HG03025 (cell line): Measurements from ENCODE around the gene ACTA2.

Experiments
- ATAC-seq: cut with Tn5 transposase; IDR thresholded peaks from one replicate; pipeline ENCODE4 v1.9.1; 2021; ENCODE audit warnings: mild to moderate bottlenecking, moderate library complexity; ENCODE audit not compliant: unreplicated experiment, low FRiP score

The ACTA2 gene

GRCh38 chr10:88952647-88953111, at the start of gene ACTA2:
Gene ACTA2 (minus strand): TSS chr10:88952773. CDS start chr10:88948930, 3,843 bp downstream.
- no peak for ATAC-seq

DNA sequence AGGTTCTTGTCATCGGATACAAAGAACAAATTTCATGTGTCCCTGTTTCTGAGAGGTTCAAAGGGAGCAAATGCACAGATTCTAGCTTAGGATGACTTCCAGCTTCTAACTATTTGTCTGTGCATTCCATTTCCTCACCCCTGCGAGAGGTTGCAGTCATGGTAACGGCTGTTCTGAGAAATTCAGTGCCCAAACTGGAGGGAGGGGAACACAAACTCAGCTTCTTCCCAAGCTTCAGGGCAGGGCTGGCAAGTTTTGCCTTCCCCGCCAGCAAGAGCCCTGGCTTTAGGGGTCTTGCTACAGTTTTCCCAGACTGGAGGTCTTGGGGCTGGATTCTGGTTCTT, 49.1 kb upstream of the ACTA2 start:
- no peak for ATAC-seq

GRCh38 chr10:89001024-89001728, 48.6 kb upstream of the ACTA2 start:
- no peak for ATAC-seq

- no peak for ATAC-seq
Observed at GRCh38 chr10:88999625-89000024, 47.1 kb upstream of the ACTA2 start.

DNA sequence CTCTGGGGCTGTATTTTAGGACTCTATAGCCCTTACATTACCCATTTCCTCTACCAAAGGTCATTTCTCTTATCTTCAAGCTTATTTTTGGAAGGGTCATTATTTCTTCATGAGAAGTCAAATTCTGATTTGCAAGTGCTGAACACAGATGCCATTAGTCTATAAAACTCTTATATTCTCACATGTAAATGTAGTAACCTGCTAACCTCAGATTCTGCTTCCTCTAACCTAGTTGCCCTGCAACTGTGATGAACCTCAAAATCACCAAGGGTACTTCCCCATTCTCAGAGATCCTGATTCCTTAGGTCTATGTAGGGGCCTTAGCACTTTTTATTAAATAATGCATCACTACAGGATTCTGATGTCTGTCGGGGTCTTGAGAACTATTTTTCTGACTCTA, 44.4 kb upstream of the ACTA2 start:
- no peak for ATAC-seq

GRCh38 chr10:88995156-88995876, 42.7 kb upstream of the ACTA2 start:
- ATAC-seq, result no peak

DNA sequence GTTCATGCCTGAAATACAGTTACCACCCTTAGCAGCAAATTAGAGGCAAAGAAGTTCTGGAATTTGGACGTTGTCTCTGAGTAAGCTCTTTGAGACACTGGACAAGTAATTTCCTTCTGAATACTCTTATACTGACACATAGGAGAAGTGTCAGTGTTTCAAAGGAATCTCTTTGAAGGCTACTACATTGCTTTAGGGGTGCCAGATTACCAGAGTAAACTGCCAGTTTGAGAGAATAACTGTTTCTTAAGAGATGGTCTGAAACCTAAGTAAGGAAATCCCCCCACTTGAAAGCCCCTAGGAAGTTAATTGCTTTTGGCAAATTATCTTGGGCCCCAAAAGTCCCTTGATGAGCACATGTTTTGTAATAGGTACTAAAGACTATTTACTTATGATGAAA, 41.4 kb upstream of the ACTA2 start:
- ATAC-seq, result no peak

DNA sequence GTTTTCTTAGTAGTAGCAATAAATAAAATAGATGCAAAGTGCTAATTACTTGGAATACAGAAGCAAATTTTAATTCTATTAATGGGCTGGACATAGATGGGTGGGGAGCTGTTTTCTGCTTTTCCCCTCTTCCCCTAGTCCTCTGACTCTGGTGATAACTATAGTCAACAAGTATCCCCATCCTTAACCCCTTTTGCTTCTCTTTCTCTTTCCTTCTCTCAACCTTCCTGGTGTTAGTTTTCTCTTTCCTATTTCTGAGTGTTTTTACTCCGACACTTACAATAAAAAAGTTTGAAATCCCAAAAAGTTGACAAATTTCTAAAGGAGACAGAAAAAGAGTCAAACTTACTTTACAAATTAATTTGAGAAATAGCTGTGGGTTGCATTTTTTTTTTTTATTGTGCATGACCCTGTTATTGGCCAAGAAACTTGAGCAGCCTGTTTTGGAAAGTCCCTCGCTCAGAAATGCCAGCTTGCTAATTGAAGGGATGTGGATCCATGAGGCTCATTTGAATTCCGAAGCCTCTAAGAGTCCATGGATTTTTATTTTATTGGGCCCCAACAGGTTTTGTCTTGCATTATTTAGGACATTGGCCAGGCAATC, 40.5 kb upstream of the ACTA2 start:
- ATAC-seq, result no peak

- peak; percentile 8 for ATAC-seq
Observed at GRCh38 chr10:88991899-88992320, 39.3 kb upstream of the ACTA2 start.

- peak; percentile 51 for ATAC-seq
Observed at GRCh38 chr10:88991161-88991898, 38.8 kb upstream of the ACTA2 start.

DNA sequence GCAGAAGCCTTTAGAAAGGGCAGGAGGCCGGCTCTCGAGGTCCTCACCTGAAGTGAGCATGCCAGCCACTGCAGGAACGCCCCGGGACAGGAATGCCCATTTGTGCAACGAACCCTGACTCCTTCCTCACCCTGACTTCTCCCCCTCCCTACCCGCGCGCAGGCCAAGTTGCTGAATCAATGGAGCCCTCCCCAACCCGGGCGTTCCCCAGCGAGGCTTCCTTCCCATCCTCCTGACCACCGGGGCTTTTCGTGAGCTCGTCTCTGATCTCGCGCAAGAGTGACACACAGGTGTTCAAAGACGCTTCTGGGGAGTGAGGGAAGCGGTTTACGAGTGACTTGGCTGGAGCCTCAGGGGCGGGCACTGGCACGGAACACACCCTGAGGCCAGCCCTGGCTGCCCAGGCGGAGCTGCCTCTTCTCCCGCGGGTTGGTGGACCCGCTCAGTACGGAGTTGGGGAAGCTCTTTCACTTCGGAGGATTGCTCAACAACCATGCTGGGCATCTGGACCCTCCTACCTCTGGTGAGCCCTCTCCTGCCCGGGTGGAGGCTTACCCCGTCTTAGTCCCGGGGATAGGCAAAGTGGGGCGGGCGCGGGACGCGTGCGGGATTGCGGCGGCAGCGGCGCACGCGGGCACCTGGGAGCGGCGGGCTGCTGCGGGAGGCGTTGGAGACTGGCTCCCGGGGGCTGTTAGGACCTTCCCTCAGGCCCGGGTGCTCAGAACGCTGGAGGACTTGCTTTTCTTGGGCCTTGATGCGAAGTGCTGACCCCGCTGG, 38.0 kb upstream of the ACTA2 start, which contains the start of gene FAS:
Gene FAS (plus strand): TSS at position 415 of the 777 bp plus-strand sequence. CDS start 79 bp downstream, at position 494.
- ATAC-seq, result peak; percentile 40

DNA sequence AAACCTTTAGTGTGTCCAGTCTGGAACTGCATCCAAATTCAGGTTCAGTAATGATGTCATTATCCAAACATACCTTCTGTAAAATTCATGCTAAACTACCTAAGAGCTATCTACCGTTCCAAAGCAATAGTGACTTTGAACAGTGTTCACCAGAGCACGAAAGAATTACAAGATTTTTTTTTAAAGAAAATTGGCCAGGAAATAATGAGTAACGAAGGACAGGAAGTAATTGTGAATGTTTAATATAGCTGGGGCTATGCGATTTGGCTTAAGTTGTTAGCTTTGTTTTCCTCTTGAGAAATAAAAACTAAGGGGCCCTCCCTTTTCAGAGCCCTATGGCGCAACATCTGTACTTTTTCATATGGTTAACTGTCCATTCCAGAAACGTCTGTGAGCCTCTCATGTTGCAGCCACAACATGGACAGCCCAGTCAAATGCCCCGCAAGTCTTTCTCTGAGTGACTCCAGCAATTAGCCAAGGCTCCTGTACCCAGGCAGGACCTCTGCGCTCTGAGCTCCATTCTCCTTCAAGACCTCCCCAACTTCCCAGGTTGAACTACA, 37.3 kb upstream of the ACTA2 start:
- no peak for ATAC-seq

GRCh38 chr10:88989423-88989822, 36.9 kb upstream of the ACTA2 start:
- no peak for ATAC-seq

DNA sequence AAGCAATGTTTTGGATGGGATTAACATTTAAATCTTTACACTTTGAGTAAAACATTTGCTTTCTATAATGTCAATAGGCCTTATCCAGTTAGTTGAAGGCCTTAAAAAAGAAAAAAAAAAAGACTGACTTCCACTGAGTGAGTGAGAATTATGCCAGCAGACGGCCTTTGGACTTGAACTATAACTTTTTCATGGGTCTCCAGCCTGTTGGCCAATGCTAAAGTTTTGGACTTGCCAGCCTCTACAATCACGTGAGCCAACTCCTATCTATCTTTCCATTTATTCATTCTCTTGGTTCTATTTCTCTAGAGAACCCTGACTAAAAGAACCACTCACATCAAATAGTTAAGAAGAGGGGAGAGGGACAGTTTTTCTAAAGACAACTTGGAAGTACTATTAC, 35.3 kb upstream of the ACTA2 start:
- no peak for ATAC-seq

DNA sequence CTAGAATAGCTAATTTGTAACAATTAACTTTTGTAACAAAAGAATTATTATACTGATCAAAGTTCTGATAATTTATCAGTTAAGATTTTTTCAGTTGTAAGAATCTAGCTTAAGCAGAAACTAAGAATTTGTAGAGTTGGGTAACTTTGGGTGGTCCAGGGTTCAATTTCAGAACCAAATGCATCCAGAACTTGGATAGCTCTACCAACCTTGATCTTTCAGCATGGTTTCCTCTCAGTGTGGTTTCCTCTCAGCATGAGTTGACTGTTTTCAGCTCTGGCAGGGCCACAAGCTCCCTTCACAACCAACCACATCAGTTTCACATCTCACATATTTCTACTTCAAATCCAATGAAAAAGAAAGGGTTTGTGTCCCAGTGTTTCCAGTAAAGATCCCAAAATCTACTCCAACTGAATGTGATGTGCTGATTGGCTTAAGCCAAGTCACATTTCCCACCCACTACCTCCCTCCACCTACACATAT, 34.7 kb upstream of the ACTA2 start:
- no peak for ATAC-seq

DNA sequence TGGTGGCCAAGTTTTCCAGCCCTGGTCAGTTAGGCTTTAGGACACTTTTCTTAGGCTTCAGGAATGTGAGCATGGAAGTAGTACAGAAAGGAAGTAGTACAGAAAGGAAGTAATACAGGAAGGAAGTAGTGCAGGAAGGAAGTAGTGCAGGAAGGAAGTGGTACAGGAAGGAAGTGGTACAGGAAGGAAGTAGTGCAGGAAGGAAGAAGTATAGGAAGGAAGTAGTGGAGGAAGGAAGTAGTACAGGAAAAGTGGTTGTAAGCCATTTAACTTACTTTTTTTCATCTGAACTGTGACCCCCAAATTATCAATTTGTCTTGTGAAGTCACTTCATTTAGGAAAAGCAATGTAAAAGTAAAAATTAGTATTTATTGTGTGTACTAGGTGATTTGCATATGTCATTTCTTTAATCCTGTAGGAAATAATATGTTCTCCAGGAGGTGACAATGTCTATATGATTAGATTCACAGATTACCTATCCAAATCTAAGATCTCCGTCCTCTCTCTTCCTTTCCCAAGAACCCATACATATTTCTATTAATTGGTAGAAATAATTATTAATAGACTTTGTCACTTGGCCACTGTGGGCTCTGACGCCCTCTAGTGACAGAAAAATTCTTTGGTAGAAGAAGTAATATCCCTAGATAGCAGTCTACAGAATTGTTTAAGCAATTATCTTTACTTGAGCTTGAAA, 34.1 kb upstream of the ACTA2 start:
- no peak for ATAC-seq

- ATAC-seq, result no peak
Observed at GRCh38 chr10:88984525-88984924, 32.0 kb upstream of the ACTA2 start.

DNA sequence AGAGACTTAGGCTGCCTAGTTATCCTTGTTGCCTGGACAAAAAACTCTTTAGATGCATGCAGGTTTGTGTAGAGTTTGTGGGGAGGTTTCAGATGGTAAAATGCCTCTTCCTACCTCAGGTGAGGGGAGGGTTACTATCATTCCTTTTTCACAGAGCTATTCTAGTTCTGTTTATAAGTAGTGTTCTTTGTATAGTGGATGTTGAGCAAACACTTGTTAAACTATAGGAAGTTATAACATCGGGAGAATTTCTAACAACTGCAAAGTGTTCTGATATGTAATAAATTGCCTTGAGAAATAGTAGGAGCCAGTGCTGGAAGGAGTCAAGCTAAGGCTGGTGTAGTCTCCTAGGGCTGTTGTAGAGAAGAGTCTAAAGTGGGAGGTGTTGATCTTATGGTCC, 31.4 kb upstream of the ACTA2 start:
- no peak for ATAC-seq

GRCh38 chr10:88983206-88983605, 30.6 kb upstream of the ACTA2 start:
- no peak for ATAC-seq
